HCT116 (cell line): Measurements from ENCODE around the gene TWF2. TPM values are rescaled to one million over a fixed set of nuclear protein-coding genes. Genes with fewer than 3 reads are reported as not detected.

Experiments used
- ATAC-seq: fragments of 200-7000 bp; cut with Tn5 transposase; 2 replicates; pipeline ENCODE4 v1.9.1; 2020; ENCODE audit warnings: mild to moderate bottlenecking, moderate library complexity
- BruUV-seq: library from RNA; stranded (reverse); fragments of 400-500 nt; replicated peaks from 2 replicates; lab custom pipeline; 2021; lab: Mats Ljungman, UMichigan
- CTCF ChIA-PET: fragments of 300-600 bp; sonication (Branson Sonifier 250); formaldehyde crosslinking; loops from one replicate; lab custom pipeline; 2021; ENCODE audit warnings: antibody characterized with exemption; lab: Charles Lee
- POLR2A ChIA-PET: fragments of 300-600, 350-600 bp; sonication (Branson Sonifier 250); formaldehyde crosslinking; loops from one replicate; lab custom pipeline; 2021; ENCODE audit warnings: antibody characterized with exemption; lab: Charles Lee
- RAD21 ChIA-PET, 2 experiments: fragments of 300-600 bp; sonication (Branson Sonifier 250); formaldehyde crosslinking; loops; one replicate each; lab custom pipeline; 2023; ENCODE audit warnings: low total read pairs in 2 of 2; ENCODE audit not compliant: uncharacterized antibody in 2 of 2, unreplicated experiment in 2 of 2, low non-redundant PET in 1 of 2; lab: Charles Lee
- DNase-seq: peaks from one replicate; pipeline ENCODE4 v3.0.0-alpha.2; 2010; ENCODE audit warnings: low read depth, low spot score
- H2AFZ ChIP-seq: fragments of 200-600 bp; shearing (Covaris generic), sonication (generic); 2 replicates; pipeline ENCODE4 v1.6.1; 2017; ENCODE audit warnings: low read depth, mixed run types, mixed read lengths, antibody characterized with exemption, low read length; ENCODE audit not compliant: poor library complexity, severe bottlenecking
- H3K27ac ChIP-seq: 2 replicates; pipeline ENCODE4 v1.5.1; 2012; ENCODE audit warnings: low read depth, low read length
- H3K27me3 ChIP-seq: fragments of 200-600 bp; sonication (generic); 2 replicates; pipeline ENCODE4 v1.6.1; 2016; ENCODE audit warnings: mixed run types, low read length, mixed read lengths; ENCODE audit not compliant: insufficient read depth
- H3K36me3 ChIP-seq, 2 experiments: fragments of 200-500 bp in 1 of 2; fragments of 200-600 bp in 1 of 2; sonication (Bioruptor generic) in 1 of 2; sonication (generic) in 1 of 2; 2 replicates each; pipeline versions ENCODE4 v1.5.1 to v1.6.1; 2014 to 2016; ENCODE audit warnings: low read length in 2 of 2, inconsistent platforms in 1 of 2, mixed read lengths in 1 of 2, mixed run types in 1 of 2; ENCODE audit not compliant: insufficient read depth in 2 of 2, control insufficient read depth in 1 of 2
- H3K4me1 ChIP-seq, 2 experiments: fragments of 200-600 bp in 1 of 2; sonication (generic) in 1 of 2; 2 replicates each; pipeline versions ENCODE4 v1.5.1 to v1.6.1; 2012 to 2017; ENCODE audit warnings: low read length in 2 of 2, inconsistent platforms in 1 of 2, mild to moderate bottlenecking in 1 of 2, mixed read lengths in 1 of 2, mixed run types in 1 of 2, moderate library complexity in 1 of 2; ENCODE audit not compliant: insufficient read depth in 2 of 2, control insufficient read depth in 1 of 2
- H3K4me2 ChIP-seq: fragments of 200-600 bp; sonication (generic); 2 replicates; pipeline ENCODE4 v1.6.1; 2017; ENCODE audit warnings: mixed run types, low read length, mixed read lengths
- H3K4me3 ChIP-seq, 2 experiments: fragments of 200-600 bp in 1 of 2; sonication (generic) in 1 of 2; replicated peaks in 1 of 2; 2 replicates each; pipeline ENCODE4 v1.5.1; 2011 to 2016; ENCODE audit warnings: low read length in 2 of 2, control low read depth in 1 of 2, low read depth in 1 of 2, mild to moderate bottlenecking in 1 of 2, mixed read lengths in 1 of 2, mixed run types in 1 of 2
- H3K79me2 ChIP-seq: fragments of 200-600 bp; sonication (generic); 2 replicates; pipeline ENCODE4 v1.6.1; 2017; ENCODE audit warnings: mild to moderate bottlenecking, mixed run types, low read length, moderate library complexity, mixed read lengths; ENCODE audit not compliant: insufficient read depth
- H3K9ac ChIP-seq: fragments of 200-600 bp; sonication (generic); 2 replicates; pipeline ENCODE4 v1.6.1; 2016; ENCODE audit warnings: low read length, mixed read lengths
- H3K9me2 ChIP-seq: fragments of 200-600 bp; sonication (generic), shearing (Covaris generic); 2 replicates; pipeline ENCODE4 v1.6.1; 2017; ENCODE audit warnings: mixed run types, mild to moderate bottlenecking, moderate library complexity; ENCODE audit not compliant: insufficient read depth
- H3K9me3 ChIP-seq, 2 experiments: fragments of 200-500 bp in 1 of 2; fragments of 200-600 bp in 1 of 2; sonication (Bioruptor generic) in 1 of 2; sonication (generic) in 1 of 2; 2 replicates each; pipeline ENCODE4 v1.6.1; 2014 to 2017; ENCODE audit warnings: low read length in 2 of 2, mixed read lengths in 2 of 2, inconsistent platforms in 1 of 2, low read depth in 1 of 2, mild to moderate bottlenecking in 1 of 2, mixed run types in 1 of 2, moderate library complexity in 1 of 2; ENCODE audit not compliant: control insufficient read depth in 1 of 2, insufficient read depth in 1 of 2
- H4K20me1 ChIP-seq: fragments of 200-600 bp; sonication (generic), shearing (Covaris generic); 2 replicates; pipeline ENCODE4 v1.6.1; 2017; ENCODE audit warnings: mixed run types, mild to moderate bottlenecking, moderate library complexity; ENCODE audit not compliant: insufficient read depth
- CEBPB ChIP-seq: IDR thresholded peaks from 2 replicates; pipeline ENCODE4 v1.6.1; 2012; ENCODE audit warnings: low read depth
- EGR1 ChIP-seq: IDR thresholded peaks from 2 replicates; pipeline ENCODE4 v1.6.1; 2012; ENCODE audit warnings: low read depth
- ELF1 ChIP-seq: IDR thresholded peaks from 2 replicates; pipeline ENCODE4 v1.6.1; 2012; ENCODE audit warnings: low read depth, borderline replicate concordance
- EZH2 ChIP-seq: fragments of 200-600 bp; sonication (generic); IDR thresholded peaks from 2 replicates; pipeline ENCODE4 v1.6.1; 2017; ENCODE audit warnings: antibody characterized with exemption, mixed run types
- EZH2phosphoT487 ChIP-seq: fragments of 200-600 bp; IDR thresholded peaks from 2 replicates; pipeline ENCODE4 v1.6.1; 2018; ENCODE audit warnings: antibody characterized with exemption, borderline replicate concordance
- FOSL1 ChIP-seq: IDR thresholded peaks from 2 replicates; pipeline ENCODE4 v1.6.1; 2012; ENCODE audit warnings: low read depth
- POLR2A ChIP-seq: IDR thresholded peaks from 2 replicates; pipeline ENCODE4 v1.7.0; 2011; ENCODE audit warnings: borderline replicate concordance; ENCODE audit not compliant: insufficient read depth, insufficient read length; ENCODE audit errors: extremely low read depth
- SP1 ChIP-seq: IDR thresholded peaks from 2 replicates; pipeline ENCODE4 v1.6.1; 2012; ENCODE audit warnings: low read depth
- SRF ChIP-seq: IDR thresholded peaks from 2 replicates; pipeline ENCODE4 v1.6.1; 2012; ENCODE audit warnings: low read depth
- TCF7L2 ChIP-seq: IDR thresholded peaks from 2 replicates; pipeline ENCODE4 v1.7.0; 2011; ENCODE audit warnings: borderline replicate concordance, inconsistent platforms; ENCODE audit not compliant: insufficient read depth, insufficient read length; ENCODE audit errors: extremely low read depth
- YY1 ChIP-seq: IDR thresholded peaks from 2 replicates; pipeline ENCODE4 v1.6.1; 2011; ENCODE audit warnings: low read length, low read depth, moderate library complexity, mild to moderate bottlenecking; ENCODE audit not compliant: insufficient replicate concordance; ENCODE audit errors: extremely low read depth
- ZFX ChIP-seq: fragments of 450-650 bp; IDR thresholded peaks from 2 replicates; pipeline ENCODE4 v1.6.1; 2017
- ZNF274 ChIP-seq: fragments of 200-500 bp; sonication (Bioruptor generic); IDR thresholded peaks from 2 replicates; pipeline ENCODE4 v1.6.1; 2014; ENCODE audit warnings: mild to moderate bottlenecking, low read depth, low read length, inconsistent platforms
- intact Hi-C: fragments of 100-400 bp; cut with micrococcal nuclease; formaldehyde crosslinking; loops from 2 replicates; pipeline ENCODE4 v1.10.0; 2022
- total RNA-seq: library from RNA; stranded (reverse); gene quantifications from one replicate; pipeline ENCODE4 v1.2.1, GENCODE V29; 2021; ENCODE audit not compliant: unreplicated experiment
- TF ChIP-seq, protein P1 (sequence below): IDR thresholded peaks from 2 replicates; pipeline ENCODE4 v1.6.1; 2012

Gene TWF2
- total RNA-seq, 1 experiment from 2014 or later: 100 TPM

GRCh38 chr3:52196977-52197376 lies 42.0 kb downstream of the TWF2 start:
- ChIA-PET RAD21 (no interaction called here), CTCF (interaction anchor here (1.4 to 1.9 kb wide), 2 partner anchors 24 to 195 kb away, joined by 3 to 7 read pairs; no protein-coding TSS in a partner anchor), POLR2A (interaction anchor here (0.9 to 1.5 kb wide), 4 partner anchors 8 to 214 kb away, joined by 3 to 4 read pairs (median 3); partner anchors contain the start of genes ACY1 and POC1A)
- Histone ChIP-seq H3K4me1 (peaks cover 9 to 33% of the 10 kb centered on the region in 2 experiments), H2AFZ (no peak overlapping the region), H3K4me3 (peak overlapping the region in 1 of 2 experiments; percentile 89; a peak in 3 of 4 replicates), H3K9me2 (no peaks in the 10 kb centered on the region), H3K79me2 (peaks cover 25% of the 10 kb centered on the region), H3K36me3 (peaks cover 12 to 17% of the 10 kb centered on the region in 2 experiments; a peak in 3 of 4 replicates), H3K27me3 (no peaks in the 10 kb centered on the region), H3K4me2 (peak overlapping the region; percentile 91), H3K27ac (peak overlapping the region; percentile 87; the same call in 1 of the 2 replicates), H4K20me1 (no peaks in the 10 kb centered on the region), H3K9ac (peak overlapping the region; percentile 80), H3K9me3 (no peaks in the 10 kb centered on the region)
- no peak for DNase-seq
- intact Hi-C loops: no loop called here
- no TSS peak for BruUV-seq
- no peak for ATAC-seq
- TF ChIP-seq YY1 (no peak), CEBPB (no peak), EZH2phosphoT487 (no peak), ELF1 (no peak), SP1 (no peak), EZH2 (no peak), POLR2A (no peak), ZFX (no peak)
- TF ChIP-seq, protein P1, sequence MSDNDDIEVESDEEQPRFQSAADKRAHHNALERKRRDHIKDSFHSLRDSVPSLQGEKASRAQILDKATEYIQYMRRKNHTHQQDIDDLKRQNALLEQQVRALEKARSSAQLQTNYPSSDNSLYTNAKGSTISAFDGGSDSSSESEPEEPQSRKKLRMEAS: no peak
- TF ChIP-seq, all 23 proteins: peak for 0

DNA sequence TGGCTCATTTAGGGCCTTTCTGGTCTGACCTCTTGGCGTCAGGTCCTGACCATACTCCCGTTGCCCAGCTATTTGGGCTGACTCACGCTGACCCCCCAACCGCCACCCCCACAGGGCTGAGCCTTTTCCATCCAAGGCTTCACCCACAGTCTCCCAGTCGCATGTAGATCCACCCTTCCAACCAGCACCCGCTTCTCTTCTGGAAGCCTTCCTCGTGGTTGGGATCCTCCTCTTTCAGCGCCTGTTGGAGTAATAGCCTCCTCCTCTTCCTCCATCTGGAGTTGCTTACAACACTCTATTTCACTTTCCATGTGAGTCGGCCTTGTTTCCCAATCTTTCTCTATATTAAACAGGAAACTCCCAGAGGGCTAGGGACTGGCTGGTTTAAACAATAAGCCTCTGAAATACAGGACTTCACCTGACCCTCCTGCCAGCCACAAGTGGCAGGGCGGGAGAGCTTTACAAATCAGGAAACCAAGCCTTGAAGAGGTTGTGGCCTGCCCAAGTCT lies 43.1 kb downstream of the TWF2 start:
- no peak overlapping the region for H3K9ac ChIP-seq
- H4K20me1 ChIP-seq: no peaks in the 10 kb centered on the region
- no peak for DNase-seq
- no peak for ATAC-seq
- intact Hi-C loops: no loop called here
- H3K9me3 ChIP-seq: no peaks in the 10 kb centered on the region
- H3K9me2 ChIP-seq: no peaks in the 10 kb centered on the region
- H3K27me3 ChIP-seq: no peaks in the 10 kb centered on the region
- no peak overlapping the region for H3K4me2 ChIP-seq
- TF ChIP-seq, protein P1: no peak
- TF ChIP-seq ZNF274 (no peak), CEBPB (no peak), TCF7L2 (no peak), SRF (no peak), FOSL1 (no peak), EZH2phosphoT487 (no peak), EGR1 (no peak)
- H2AFZ ChIP-seq: no peak overlapping the region
- POLR2A ChIA-PET: no interaction called here
- no TSS peak for BruUV-seq
- H3K4me3 ChIP-seq: no peak overlapping the region
- CTCF ChIA-PET: interaction anchor here (1.9 kb wide), 1 partner anchor 25 kb away, joined by 7 read pairs; no protein-coding TSS in a partner anchor
- peaks cover 25% of the 10 kb centered on the region for H3K79me2 ChIP-seq
- H3K27ac ChIP-seq: no peak overlapping the region
- peaks cover 4 to 11% of the 10 kb centered on the region in 2 experiments; a peak in 3 of 4 replicates for H3K36me3 ChIP-seq
- H3K4me1 ChIP-seq: peaks cover 9 to 33% of the 10 kb centered on the region in 2 experiments
- RAD21 ChIA-PET: no interaction called here
